GM21619 (cell line): ENCODE measurements around the gene EIF2S3B.
A peak's percentile ranks its signal among the peaks of the same experiment; 100 is the strongest.

Experiments
- ATAC-seq: cut with Tn5 transposase; IDR thresholded peaks from one replicate; pipeline ENCODE4 v1.9.1; 2021; ENCODE audit not compliant: unreplicated experiment

EIF2S3B gene

DNA sequence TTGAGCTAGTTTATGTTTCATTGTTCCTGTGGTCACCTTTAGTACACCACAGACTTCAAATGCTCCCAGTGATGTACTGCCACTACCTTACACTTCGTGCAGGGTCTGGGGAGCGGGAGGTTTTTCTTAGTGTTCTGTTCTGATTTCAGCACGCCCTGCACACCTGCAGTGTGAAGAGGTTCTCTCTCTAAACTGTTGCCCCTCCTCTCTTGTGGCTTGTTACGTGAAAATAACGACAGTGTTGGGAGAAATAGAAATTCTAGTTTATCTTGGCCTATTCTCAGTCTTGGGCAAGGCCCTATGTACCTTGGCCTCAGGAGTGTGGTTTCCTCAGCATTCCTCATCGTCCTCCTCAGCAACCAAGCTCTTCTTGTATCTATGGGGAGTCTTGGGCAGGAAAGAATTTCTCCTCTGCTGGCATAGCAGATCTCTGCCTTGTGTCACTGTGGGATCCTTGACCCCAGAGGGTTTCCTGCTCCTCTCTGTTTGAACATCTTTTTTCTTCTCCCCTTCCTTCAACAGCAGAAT, 48.6 kb downstream of the EIF2S3B start:
- no peak for ATAC-seq

DNA sequence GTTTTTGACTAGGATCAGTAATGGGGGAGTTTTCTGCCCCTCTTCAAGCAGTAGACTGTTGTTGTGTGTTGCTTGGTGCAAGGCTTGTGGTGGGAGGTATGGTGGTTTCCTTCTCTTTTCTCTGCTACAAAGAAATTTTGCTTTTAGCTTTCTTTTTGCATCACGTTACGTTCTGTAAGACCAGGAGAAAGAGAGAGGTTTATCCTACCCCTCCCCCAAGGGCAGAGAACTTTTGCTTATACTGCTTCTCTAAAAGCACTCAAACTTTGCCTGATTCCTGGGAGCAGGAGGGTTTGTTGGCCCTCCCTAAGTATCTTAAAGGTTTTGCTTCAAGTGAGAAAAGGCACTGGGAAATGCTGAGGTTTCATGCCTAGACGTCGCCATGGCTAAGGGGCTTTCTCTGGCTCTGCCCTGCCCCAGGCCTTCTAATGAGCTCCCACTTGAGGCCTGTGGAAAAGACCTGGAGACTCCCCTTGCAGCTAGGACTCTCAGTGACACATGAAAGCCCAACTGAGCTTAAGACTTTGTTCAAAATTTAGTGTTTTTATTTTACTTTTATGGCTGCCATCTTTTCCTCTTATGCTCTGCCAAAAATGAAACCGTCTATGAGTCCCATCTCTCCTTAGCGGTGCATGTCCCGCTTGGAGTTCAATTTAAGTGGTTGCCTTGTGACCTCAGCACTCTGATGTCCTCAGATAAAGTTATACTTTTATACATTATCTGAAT, 49.2 kb downstream of the EIF2S3B start:
- no peak for ATAC-seq

DNA sequence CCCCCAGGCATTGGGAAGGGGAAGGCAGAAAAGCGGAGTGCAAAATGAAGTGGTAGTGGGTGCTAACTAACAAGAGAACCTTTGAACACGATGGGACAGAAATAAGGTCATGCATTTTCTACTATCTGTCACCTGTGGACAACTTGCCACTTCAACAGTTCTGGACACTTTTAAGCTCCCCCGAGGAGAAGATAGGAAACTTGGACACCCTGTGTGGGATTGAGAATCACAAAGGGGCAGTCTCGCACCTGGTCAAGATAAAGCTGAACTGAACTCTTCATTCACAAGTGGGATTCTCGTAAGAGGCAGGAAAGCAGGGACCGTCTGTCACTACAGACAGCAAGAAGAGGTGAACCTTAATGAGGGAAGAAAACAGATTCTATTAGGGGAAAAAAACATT, 51.6 kb downstream of the EIF2S3B start:
- ATAC-seq = no peak

DNA sequence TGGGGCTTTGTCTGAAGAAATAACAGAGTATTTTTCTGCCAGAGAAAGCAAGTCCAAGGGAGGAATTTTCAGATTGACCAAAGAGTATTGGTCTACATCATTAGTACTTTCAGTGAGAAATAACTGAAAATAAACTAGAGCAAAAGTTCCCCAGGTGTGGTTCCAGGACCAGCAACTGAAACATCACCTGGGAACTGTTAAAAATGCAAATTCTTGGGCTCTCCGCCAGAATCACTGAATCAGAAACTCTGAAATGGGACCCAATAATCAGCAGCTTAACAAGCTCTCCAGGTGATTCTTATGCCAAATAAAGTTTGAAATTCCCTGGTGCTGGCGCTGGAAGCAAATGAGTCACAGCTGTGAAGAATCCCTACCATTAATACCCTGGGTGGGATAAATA, 52.1 kb downstream of the EIF2S3B start:
- peak; percentile 76 for ATAC-seq
